Fibroblast of skin of scalp (primary cell): Measurements from ENCODE around the gene PTPRE.

Experiments
- DNase-seq: peaks from one replicate; pipeline ENCODE4 v3.0.0-alpha.2; 2013

The PTPRE gene

DNA sequence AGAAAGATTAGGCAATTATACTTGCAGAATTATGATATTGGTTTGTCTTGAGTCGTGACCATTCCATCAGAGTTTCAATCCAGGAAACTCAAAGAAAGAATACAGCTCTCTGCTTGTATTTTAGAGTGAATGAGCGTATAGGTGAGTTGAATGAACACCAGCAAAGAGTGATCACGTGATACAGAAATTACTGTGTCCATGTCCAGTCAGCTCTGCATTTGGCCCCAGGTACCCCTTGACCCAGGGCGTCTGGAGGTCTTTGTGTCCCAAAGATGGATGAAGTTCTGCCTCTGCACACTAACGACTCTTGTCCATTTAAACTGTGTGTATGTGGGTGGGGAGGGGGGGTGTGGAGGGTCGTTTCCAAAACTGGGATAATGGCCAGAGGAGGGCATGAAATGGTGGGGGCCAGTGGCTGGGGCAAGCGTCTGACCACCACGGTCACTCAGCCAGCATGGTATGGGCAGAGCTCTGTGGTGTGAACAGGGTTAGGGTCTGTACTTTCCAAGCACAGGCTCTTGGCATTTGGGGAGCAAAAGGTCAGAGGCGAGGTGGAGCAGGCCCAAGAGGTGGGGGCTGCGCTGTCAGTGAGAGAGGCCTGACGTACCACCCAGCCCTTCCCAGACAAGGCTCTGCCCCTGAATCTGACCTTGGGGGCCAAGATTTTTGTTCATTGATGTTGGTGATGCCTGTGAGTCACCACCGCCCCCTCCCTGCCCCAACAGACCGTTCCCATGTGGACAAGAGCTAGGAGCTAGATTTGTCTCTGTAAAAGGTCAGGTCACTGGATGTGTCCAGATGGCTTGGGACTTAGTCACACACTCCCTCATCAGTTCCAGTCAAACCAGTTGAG, 1.4 kb downstream of the PTPRE start:
- no peak for DNase-seq

DNA sequence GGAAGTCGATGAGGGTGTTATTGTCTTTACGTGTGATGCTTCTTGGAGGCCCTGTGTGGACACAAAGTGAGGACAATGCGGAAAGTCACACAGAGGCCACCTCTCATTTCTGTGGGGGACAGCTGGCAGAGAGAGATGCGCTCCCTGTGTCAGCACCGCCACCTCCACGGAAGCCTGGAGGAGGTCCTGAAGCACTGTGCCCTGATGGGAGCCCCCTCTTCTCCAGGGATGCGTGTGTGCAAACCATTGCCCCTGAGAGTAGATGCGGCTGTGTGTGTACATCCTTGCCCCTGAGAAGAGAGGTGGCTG, 2.0 kb downstream of the PTPRE start:
- no peak for DNase-seq

DNA sequence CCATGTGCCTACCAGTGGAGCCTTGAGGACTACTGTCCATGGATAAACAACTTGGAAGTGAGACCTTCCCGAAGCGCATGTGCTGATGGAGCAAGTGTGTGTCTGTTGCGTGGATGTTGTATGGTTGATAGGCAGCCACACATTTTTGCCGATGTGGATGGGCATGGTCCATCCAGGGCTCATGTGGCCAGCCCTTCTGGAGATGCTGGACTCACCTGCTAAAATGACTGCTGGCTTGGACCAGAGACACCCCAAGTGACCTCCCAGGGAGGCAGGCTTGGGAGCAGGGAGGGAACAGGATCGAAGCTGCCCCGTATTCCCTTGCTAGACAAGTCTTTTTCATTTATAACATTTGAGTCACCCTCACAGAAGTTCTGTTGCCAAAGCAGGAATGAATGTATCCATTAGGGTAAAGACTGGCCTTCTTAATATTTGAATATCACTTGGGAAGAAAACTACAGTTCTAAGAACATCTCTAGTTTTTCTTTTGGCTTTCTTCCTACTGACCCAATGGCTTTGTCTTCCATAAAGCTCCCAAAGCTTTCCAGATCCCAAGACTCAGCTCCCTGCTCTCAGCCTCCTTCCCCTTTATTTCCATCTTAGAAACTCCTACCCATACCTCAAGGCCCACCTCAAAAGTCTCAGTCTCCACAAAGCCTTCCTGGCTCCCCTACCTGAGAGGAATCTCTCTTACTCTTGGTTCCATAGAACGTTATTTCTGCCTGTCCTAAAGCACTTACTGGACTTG, 3.0 kb downstream of the PTPRE start:
- no peak for DNase-seq

DNA sequence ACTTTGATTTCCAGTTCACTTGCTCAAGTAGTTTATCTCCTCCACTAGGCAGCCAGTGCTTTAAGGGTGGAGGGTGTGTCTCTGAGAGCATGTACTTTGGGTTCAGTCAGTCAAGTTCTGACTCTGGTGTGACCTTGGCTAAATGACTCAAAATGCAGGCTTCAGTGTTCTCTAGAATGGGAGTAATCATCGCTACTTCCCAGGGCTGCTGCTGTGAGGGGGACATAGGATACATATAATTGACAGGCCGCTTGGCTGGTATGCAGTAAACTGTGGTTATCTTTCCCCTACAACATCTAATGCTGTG, 3.5 kb downstream of the PTPRE start:
- DNase-seq = no peak

DNA sequence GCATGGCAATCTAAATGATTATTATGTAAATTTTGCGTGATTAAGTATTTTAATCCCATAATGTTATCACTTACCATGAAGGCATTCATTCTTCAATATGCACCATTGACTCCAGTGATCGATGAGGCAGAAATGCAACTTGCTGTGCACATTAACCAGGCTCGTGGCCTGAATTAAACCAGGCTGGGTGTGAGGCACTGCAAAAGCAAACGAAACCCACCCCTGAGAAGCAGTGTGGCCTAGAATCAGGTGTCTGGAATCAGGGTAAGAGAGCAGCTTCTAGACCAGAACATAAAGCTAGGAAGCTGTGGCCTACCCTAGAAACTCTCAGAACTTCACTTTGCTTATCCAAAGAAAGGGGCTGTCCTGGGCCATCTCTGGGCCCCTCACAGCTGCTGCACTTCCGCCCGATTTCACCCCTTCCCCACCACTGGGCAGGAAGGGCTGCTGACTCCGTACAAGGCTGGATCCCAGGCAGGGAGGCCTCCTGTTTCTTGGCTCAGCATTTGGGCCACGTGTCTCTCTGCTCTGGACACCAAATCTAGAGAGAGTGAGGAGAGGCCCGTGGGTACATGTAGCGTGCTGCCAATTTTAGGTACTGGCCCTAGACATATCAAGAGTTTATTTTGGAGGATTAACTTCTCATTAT, 4.4 kb downstream of the PTPRE start:
- no peak for DNase-seq

DNA sequence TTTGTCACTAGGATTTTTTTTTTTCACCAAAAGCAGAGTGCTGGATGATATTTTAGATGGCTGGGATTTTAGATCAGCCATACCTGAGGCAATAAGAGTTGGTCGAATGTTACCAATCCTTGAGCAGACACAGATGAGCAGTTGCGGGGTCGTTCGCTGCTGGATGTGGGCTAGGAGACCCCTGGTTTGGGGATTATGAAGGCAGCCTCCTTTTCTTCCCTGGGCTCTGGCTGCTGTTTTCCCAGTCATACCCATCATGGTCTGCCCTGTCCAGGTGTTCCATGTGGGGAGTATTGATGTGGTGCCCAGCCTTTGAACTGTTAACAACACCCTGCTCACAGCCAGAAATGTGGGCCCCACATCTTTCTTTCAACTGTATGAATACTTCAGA, 5.0 kb downstream of the PTPRE start:
- no peak for DNase-seq

DNA sequence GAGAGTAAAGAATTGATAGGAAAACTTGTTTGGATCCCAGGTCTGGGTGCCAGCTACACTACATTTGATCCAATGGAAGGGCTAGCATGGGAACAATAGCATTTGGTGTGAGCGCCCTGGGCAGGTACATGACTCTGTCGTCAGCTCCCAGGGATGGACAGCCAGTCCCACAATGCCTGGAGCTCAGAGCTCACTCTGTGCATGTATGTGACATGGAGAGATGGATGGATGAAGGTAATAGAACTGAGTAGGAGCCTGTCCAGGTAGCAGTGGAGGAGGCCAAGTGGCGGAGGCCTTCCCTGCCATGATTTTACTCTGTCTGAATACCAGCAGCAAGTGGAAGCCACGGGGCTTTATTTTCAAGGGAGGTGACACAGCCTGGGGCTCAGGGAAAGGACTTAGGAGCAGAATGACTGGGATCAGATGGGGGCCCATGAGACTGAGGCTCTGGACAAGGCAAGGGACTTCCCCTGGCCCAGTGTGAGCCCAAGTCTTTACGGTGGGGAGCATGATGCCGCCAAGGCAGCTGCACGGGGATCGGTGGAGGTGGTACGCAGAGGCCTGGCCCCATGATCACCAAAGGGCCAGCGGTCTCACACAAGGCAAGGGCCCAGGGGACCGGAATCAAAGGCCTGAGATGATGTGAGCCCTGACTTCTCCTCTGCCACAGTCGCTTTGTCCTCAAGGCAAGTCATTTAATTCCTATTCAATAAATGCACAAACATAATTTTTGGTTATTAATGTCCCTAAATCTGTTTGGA, 5.9 kb downstream of the PTPRE start:
- DNase-seq = no peak

DNA sequence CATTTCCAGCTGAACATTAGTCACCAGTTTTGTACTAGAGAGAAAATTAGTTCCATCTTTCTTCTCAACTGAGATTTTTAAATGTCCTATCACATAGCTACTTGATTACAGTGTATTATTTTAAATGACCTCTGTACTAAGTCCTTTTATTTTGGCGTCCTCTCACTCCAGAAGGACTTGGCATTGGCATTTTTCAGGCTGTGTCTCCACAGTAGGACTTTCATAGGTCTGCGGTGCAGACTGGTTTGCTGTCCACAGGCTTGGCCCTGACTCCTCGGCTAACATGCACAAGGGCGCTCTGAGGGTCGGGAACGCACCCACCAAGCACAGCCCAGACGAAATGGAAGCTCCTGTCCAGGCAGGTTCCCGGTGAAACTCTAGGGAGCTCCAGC, 6.5 kb downstream of the PTPRE start:
- no peak for DNase-seq

DNA sequence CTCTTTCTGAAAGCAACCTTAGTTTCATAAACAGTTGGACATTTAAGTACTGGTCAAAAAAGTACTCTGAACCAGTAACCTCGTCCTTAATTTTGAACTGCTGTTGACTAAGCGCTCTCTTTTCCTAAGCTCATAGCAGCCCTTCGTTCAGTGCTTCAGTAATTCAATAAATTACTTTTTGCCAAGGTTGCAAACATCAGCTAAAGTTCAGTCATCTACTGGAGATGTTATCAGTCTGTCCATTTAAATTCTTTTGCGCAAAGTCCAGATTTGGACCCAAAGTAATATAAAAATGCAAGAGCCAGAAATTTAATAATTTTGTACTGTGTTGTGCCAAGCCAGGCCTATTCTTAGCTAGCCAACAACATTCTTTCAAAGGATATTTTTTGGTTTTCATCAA, 8.4 kb downstream of the PTPRE start:
- no peak for DNase-seq

DNA sequence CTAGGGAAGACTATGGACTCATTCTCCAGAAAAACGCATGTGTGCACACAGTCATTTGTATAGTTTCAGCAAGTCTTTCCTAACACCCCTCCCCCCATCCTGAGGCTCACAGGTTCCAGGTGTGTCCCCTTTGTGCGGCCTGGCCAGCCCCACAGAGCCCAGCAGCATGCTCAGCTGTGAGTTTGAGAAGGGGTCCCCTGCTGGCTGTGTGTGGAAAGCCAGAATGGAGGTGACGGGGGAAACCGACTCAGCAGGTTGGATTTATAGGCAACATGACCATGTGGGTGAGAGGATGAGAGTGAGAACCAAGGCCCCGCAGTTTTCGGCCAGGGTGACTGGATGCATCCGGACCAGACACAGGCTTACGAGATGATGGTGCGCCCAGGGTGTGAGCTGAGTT, 9.9 kb downstream of the PTPRE start:
- no peak for DNase-seq

DNA sequence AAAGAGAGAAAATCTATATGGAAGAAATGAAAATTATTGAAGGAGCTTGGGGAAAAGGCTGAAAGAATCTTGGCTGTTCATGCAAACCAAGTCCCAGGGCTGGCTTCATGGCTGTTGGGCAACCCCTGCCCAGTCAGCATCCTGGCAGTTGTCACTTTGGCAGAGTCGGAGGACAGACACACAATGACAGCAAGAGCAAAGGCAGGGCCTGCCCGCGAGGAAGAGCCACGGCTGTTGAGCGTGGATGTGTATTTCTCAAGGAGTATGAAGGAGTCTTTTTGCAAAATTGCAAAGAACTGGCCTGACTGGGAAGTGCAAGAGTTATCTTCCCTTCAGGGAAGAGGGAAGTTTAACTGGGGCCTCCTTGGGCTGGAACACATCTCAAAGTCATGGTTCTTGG, 11.7 kb downstream of the PTPRE start:
- no peak for DNase-seq

DNA sequence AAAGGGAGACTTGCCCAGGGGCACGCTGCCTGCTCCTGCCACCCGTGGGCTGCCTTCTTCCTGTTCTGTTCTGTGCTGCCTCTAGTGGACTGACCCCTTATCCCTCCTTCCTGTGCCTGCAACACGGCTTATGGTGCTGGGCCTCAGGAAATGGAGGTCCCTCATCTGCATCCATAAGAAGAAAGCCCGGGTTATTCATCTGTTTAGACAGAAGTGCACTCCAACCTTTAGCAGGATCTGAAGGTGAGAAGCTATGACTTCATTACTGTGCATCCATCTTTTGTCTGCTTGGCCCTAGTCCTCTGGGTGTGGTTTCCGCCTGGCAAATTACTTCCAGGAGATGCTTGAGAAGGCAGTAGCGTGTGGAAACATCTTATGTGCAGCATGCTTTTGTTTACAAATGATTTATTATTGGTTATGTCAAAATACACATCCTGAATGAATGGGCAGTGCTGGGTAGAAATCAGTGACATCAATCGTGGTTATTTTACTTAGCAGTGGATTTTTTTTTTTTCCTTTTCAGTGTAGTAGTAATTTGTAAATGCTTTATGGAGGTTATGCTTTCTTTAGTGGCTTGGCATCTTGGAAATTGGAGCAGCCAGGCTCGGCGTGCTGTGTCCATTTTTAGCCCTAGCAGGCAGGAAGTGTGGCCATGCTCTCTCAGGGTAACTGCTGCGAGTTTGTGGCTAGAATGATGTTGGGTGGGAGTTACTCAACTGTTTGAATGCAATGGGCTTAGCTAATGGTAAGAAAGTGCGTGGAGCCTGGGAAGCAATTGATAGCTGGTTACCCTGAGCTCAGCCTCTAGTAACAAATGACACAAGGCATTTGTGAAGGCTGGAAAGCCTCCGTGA, 12.7 kb downstream of the PTPRE start:
- DNase-seq = no peak

DNA sequence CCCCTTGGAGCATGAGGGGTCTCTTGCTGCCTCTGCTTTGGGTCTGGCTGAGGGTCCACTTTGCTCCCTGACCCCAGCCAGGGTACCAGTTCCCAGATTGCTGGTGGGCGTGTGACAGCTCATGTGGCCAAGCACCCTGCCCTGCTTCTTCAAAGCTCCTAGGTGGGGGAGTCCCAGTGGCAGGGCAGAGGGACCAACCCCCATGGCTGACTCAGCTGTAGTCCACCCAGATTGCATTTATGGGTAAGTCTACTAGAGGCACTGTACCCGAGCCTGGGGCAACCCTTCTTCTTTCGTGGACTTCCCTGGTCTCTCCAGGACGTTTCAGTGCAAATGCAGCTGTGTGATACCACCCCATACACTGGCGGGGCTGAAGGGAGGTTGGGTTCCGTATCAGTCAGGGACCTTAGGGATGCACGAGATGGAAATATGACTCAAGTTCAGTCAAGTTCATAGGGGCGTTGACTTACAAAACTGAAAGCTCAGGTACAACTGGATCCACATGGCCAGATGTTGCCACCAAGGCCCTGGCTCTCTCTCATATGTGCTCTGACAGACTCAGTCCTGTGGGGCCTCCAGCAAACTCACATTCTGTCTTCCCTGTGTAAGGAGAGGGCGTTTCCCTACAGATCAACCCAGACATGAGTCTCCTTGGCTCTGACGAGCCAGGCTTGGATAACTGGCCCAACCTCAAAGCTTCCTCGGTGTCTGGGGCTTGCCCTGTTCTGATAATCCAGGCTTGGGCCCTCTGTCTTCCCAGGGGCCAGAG, 13.6 kb downstream of the PTPRE start:
- no peak for DNase-seq

DNA sequence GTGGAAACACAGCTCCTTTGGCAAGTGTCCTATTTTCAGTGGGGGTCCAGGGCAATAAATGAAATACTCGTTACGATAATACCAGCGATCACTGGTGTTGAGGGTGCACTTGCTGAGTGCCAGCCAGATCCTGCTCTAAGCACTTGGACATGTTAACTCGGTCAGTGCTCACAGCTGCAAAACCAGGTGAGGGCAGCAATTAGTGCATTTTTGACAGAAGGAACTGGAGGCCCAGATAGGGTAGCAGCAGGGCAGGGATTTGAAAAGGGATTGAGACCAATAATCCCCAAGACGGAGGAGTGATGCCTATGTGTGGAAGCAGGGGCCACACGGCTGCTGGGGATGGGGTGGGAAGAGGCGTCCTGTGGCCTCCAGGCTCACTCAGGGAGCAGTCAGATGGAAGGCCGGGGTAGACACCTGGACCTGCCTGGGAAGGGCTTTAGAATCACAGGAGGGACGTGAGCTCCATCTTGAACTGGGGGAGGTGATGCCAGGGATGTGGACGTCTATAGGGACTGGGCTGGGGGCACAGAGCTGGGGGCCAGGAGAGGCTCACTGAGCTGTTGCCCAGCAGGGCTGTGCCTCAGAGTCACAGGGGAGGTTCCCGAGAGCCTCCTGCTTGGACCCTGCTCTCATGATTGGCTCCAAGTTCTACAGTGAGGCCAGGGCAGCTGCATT, 14.3 kb downstream of the PTPRE start:
- DNase-seq = no peak

DNA sequence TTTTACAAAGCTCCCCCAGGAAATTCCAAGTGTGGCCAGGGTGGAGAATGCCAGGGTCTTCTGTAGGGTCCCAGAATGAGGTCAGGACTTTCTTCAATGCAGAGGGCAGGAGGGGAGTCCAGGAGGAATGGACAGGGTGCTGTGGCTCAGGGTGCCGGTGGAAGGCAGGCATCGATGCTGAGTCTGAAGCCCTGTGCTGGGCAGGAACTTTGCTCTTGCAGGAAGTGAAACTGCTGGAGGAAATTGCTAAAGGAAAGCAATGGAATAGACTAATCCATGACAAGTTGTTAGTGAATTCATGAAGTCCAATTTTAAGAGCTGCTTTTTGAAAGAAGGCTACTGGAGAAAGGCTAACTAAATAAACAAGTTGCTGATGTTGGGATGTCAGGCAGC, 14.8 kb downstream of the PTPRE start:
- DNase-seq = no peak

DNA sequence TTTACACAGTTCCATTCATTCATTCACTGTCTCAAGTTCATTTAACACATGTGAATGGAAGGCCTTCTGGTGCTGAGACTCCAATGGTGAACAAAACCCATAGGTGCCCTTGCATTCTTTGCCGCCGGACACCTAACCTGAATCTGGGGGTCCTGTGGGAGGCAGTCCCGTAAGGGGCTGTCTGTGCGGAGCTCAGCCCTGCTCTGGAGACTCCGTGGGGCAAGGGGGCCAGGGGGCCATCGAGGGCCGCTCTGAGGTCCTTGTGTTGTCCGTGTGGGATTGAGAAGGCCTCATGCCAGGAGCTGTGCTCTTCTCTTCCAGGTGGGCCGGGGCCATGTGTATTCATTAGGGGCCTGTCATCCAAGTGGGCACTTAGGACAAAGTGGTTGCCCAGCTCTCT, 15.3 kb downstream of the PTPRE start:
- DNase-seq = no peak

DNA sequence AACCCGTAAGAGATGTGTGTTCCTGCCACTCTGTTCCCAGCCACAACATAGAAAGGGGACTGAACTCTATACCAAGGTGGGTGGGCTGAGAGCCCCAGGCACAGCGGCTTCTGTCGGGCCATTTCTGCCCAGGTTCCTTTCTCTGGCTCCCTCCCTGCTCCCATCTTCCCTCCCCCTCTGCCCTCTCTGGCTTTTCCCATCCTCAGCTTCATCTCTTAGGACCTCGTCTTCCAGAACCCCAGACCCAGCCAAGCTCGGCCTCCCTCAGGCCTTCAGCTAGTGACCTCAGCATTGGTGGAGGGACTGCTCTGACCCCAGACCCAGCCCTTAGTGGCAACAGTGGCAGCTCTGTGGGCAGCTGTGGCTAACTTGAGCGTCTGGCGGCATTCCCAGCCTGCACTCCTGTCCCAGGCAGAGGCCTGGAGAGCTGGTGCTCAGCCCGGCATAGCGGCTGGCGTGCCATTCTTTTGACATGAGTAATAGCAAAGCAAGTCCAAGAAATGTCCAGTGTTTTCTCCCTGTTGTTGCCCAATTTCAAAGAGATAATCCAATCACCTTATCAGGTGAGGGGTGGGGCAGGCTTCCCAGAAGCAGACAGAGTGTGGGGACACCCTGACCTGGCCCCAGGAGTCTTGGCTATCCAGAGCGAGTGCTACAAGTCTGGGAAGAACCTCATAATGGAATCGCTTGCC, 15.9 kb downstream of the PTPRE start:
- peak; percentile 20 for DNase-seq

DNA sequence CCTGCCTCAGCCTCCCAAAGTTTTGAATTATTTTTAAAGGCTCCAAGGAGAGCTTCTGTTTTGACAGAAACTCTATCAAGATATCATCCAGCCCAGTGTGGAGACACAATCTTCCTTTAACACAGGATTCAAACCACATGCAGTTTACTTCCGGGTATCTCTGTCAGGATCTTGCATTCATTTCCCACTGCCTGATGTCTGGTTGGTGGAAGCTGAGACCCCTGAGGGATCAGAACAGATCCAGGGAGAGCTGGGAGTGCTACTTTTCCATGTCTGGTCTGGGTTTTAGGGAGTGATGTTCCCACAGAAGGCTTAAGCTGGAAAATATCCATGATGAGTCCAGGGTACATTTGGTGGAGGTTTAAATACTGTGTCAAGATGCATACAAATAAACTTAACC, 16.7 kb downstream of the PTPRE start:
- no peak for DNase-seq

DNA sequence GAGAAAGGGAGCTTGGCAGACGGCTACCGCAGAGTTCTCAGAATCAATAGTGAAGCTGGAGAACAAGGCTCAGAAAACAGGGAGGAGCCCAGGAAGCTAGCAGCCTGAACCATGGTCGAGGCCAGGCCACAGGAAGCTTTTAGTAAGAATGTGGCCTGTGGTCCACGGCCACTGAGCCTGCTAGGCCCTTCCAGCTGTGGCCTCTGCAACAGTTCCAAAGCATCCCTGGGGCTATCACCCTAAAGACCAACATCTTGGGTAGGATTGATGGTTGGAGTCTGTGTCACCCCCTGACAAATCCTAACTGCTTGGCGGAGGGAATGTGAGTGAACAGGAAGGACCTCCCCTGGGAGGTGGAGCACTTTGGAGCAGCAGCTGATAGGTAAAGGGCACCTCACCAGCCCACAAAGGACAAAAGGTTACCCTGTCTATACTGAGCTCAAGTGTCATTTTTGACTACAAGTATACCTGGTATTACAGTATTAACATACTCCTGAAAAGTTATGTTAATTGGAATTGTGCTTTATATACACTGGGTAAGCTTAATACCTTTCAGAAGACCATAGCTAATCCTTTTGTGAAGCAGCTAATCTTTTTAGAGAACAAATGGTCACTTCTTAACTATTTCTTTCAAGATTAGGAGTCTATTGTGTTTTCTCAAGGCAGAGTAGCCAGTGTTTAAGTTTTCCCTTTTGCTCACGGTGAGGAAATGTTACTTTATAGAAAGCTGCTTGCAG, 18.7 kb downstream of the PTPRE start:
- DNase-seq = no peak

DNA sequence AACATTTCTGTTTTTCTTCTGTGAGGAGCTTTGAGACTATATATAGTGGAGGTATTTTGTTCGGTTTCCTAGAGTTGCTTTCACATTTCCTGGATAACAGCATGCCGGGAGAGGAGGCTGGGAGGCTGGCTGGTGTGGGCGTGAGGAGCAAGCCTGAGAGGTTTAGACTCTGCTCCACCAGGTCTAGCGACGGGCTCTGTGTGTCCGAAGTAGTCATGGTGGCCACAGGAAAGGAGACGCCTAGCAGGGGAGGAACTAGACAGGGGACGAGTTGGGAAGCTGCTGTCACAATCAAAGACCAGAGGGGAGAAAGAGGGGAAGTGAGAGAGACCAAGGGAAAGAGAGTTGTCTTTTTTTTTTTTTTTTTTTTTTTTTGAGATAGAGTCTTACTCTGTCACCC, 19.6 kb downstream of the PTPRE start:
- no peak for DNase-seq
